H9 (cell line): ENCODE data around the gene NCOA6. TPM values are rescaled to one million over a fixed set of nuclear protein-coding genes. Genes with fewer than 3 reads are reported as not detected.
A peak's percentile ranks its signal among the peaks of the same experiment; 100 is the strongest.

Experiments
- DNase-seq: peaks from one replicate; pipeline ENCODE4 v3.0.0-alpha.2; 2017
- H2AFZ ChIP-seq: one replicate; pipeline ENCODE4 v1.6.1; 2013; ENCODE audit warnings: mild to moderate bottlenecking, low read length, control low read depth, moderate library complexity
- H2AK5ac ChIP-seq: 2 replicates; pipeline ENCODE4 v1.6.1; 2013; ENCODE audit warnings: low read length, control low read depth, mixed read lengths; ENCODE audit not compliant: insufficient read length
- H2BK120ac ChIP-seq: one replicate; pipeline ENCODE4 v1.6.1; 2013; ENCODE audit warnings: low read depth, mild to moderate bottlenecking, low read length, control low read depth, inconsistent platforms; ENCODE audit not compliant: poor library complexity, severe bottlenecking
- H2BK12ac ChIP-seq: 2 replicates; pipeline ENCODE4 v1.6.1; 2013; ENCODE audit warnings: low read length, control low read depth, mixed read lengths, low read depth; ENCODE audit not compliant: insufficient read length
- H2BK15ac ChIP-seq: 2 replicates; pipeline ENCODE4 v1.6.1; 2013; ENCODE audit warnings: low read depth, low read length, control low read depth
- H2BK20ac ChIP-seq: one replicate; pipeline ENCODE4 v1.6.1; 2013; ENCODE audit warnings: low read depth, mild to moderate bottlenecking, low read length, control low read depth, inconsistent platforms; ENCODE audit not compliant: poor library complexity, severe bottlenecking
- H2BK5ac ChIP-seq: 2 replicates; pipeline ENCODE4 v1.6.1; 2013; ENCODE audit warnings: low read length, control low read depth, mixed read lengths; ENCODE audit not compliant: insufficient read length
- H3K14ac ChIP-seq: 2 replicates; pipeline ENCODE4 v1.6.1; 2013; ENCODE audit warnings: low read length, control low read depth; ENCODE audit not compliant: insufficient read depth
- H3K18ac ChIP-seq: 2 replicates; pipeline ENCODE4 v1.6.1; 2013; ENCODE audit warnings: low read depth, mild to moderate bottlenecking, mixed read lengths, low read length, control low read depth; ENCODE audit not compliant: insufficient read length
- H3K23ac ChIP-seq: 2 replicates; pipeline ENCODE4 v1.6.1; 2013; ENCODE audit warnings: low read length, control low read depth, mixed read lengths, low read depth; ENCODE audit not compliant: insufficient read length
- H3K23me2 ChIP-seq: 2 replicates; pipeline ENCODE4 v1.6.1; 2013; ENCODE audit warnings: low read depth, mild to moderate bottlenecking, mixed read lengths, low read length, control low read depth; ENCODE audit not compliant: insufficient read length, poor library complexity, severe bottlenecking
- H3K27ac ChIP-seq: 2 replicates; pipeline ENCODE4 v1.5.1; 2013; ENCODE audit warnings: low read length, control low read depth, mixed read lengths, low read depth; ENCODE audit not compliant: insufficient read length
- H3K27me3 ChIP-seq: 2 replicates; pipeline ENCODE4 v1.6.1; 2013; ENCODE audit warnings: low read length, control low read depth, inconsistent platforms; ENCODE audit not compliant: insufficient read depth
- H3K4ac ChIP-seq: 2 replicates; pipeline ENCODE4 v1.6.1; 2013; ENCODE audit warnings: low read depth, mild to moderate bottlenecking, control low read depth, inconsistent platforms, low read length, moderate library complexity
- H3K4me1 ChIP-seq: 2 replicates; pipeline ENCODE4 v1.6.1; 2013; ENCODE audit warnings: low read length, control low read depth, inconsistent platforms; ENCODE audit not compliant: insufficient read depth
- H3K4me2 ChIP-seq: 2 replicates; pipeline ENCODE4 v1.6.1; 2013; ENCODE audit warnings: low read length, control low read depth, mixed read lengths; ENCODE audit not compliant: insufficient read length, insufficient read depth
- H3K56ac ChIP-seq: 2 replicates; pipeline ENCODE4 v1.6.1; 2013; ENCODE audit warnings: low read depth, mild to moderate bottlenecking, mixed read lengths, low read length, control low read depth; ENCODE audit not compliant: insufficient read length
- H3K79me1 ChIP-seq: 2 replicates; pipeline ENCODE4 v1.6.1; 2013; ENCODE audit warnings: low read depth, mild to moderate bottlenecking, moderate library complexity, low read length, control low read depth, inconsistent platforms; ENCODE audit not compliant: insufficient read depth, poor library complexity, severe bottlenecking
- H3K79me2 ChIP-seq: 2 replicates; pipeline ENCODE4 v1.6.1; 2013; ENCODE audit warnings: low read length, control low read depth, inconsistent platforms; ENCODE audit not compliant: insufficient read depth
- H3K9ac ChIP-seq: 2 replicates; pipeline ENCODE4 v1.6.1; 2013; ENCODE audit warnings: low read length, control low read depth, mixed read lengths; ENCODE audit not compliant: insufficient read length; ENCODE audit errors: extremely low read depth
- H3K9me3 ChIP-seq: one replicate; pipeline ENCODE4 v1.6.1; 2013; ENCODE audit warnings: low read depth, low read length, inconsistent platforms; ENCODE audit not compliant: control insufficient read depth
- H3T11ph ChIP-seq: one replicate; pipeline ENCODE4 v1.6.1; 2013; ENCODE audit warnings: mild to moderate bottlenecking, low read length, control low read depth, inconsistent platforms
- H4K20me1 ChIP-seq: one replicate; pipeline ENCODE4 v1.6.1; 2013; ENCODE audit not compliant: control insufficient read depth, insufficient read length, insufficient read depth
- H4K5ac ChIP-seq: 2 replicates; pipeline ENCODE4 v1.6.1; 2013; ENCODE audit warnings: low read depth, mild to moderate bottlenecking, mixed read lengths, low read length, control low read depth; ENCODE audit not compliant: insufficient read length
- H4K8ac ChIP-seq: replicated peaks from 2 replicates; pipeline ENCODE4 v1.6.1; 2013; ENCODE audit warnings: low read length, control low read depth, mixed read lengths, low read depth; ENCODE audit not compliant: insufficient read length
- H4K91ac ChIP-seq: 2 replicates; pipeline ENCODE4 v1.6.1; 2013; ENCODE audit warnings: low read depth, mild to moderate bottlenecking, moderate library complexity, mixed read lengths, low read length, control low read depth; ENCODE audit not compliant: insufficient read length
- H3K27ac Mint-ChIP-seq, 3 experiments: 2 replicates in 2 of 3; 3 replicates in 1 of 3; pipeline ENCODE4 v1.8.0; 2020 to 2021; ENCODE audit warnings: mixed read lengths in 3 of 3, mild to moderate bottlenecking in 1 of 3, moderate library complexity in 1 of 3
- H3K27me3 Mint-ChIP-seq: 2 replicates; pipeline ENCODE4 v1.8.0; 2021; ENCODE audit warnings: low read depth, mild to moderate bottlenecking, moderate library complexity, mixed read lengths
- H3K36me3 Mint-ChIP-seq, 3 experiments: 2 replicates in 2 of 3; 3 replicates in 1 of 3; pipeline ENCODE4 v1.8.0; 2020 to 2021; ENCODE audit warnings: low read depth in 3 of 3, mixed read lengths in 3 of 3; ENCODE audit not compliant: insufficient read depth in 1 of 3
- H3K4me1 Mint-ChIP-seq, 2 experiments: 2 replicates each; pipeline ENCODE4 v1.8.0; 2020; ENCODE audit warnings: mixed read lengths in 2 of 2
- H3K4me3 Mint-ChIP-seq, 2 experiments: 2 replicates in 1 of 2; 3 replicates in 1 of 2; pipeline ENCODE4 v1.8.0; 2020 to 2021; ENCODE audit warnings: mild to moderate bottlenecking in 2 of 2, mixed read lengths in 2 of 2, moderate library complexity in 1 of 2
- H3K9me3 Mint-ChIP-seq, 2 experiments: 2 replicates in 1 of 2; 3 replicates in 1 of 2; pipeline ENCODE4 v1.8.0; 2020; ENCODE audit warnings: mild to moderate bottlenecking in 2 of 2, mixed read lengths in 2 of 2, moderate library complexity in 1 of 2
- CTCF ChIP-seq: fragments of 200-600 bp; sonication (generic); conservative IDR thresholded peaks from 3 replicates; pipeline ENCODE4 v1.8.0; 2021; ENCODE audit warnings: antibody characterized with exemption, mild to moderate bottlenecking
- WGBS: extraction: QIAGEN DNeasy Blood & Tissue Kit; methylation state at CpG from one replicate; pipeline ENCODE4 v1.1.7; 2013; ENCODE audit warnings: missing lambda C conversion rate, low lambda C conversion rate, mixed read lengths; ENCODE audit not compliant: insufficient read length; ENCODE audit errors: extremely low coverage; 5-methylcytosine and 5-hydroxymethylcytosine counted together
- total RNA-seq: library from RNA; stranded (reverse); gene quantifications from 2 replicates; pipeline ENCODE4 v1.2.1, GENCODE V29; 2021

Gene NCOA6
- total RNA-seq, 1 experiment from 2014 or later, result 23.9 TPM

GRCh38 chr20:34871320-34871926 lies 46.0 kb upstream of the NCOA6 start:
- peak overlapping the region; percentile 92 to 95 for H3K4me3 Mint-ChIP-seq
- Histone ChIP-seq H4K91ac (no peak overlapping the region), H2BK15ac (no peak overlapping the region), H3K56ac (no peak overlapping the region), H4K8ac (no peak overlapping the region), H2BK20ac (no peak overlapping the region), H3K79me1 (no peaks in the 10 kb centered on the region), H2BK120ac (no peak overlapping the region), H3K23me2 (peaks cover 12% of the 10 kb centered on the region), H3K14ac (no peak overlapping the region), H2BK5ac (no peak overlapping the region), H2BK12ac (no peak overlapping the region), H3K9me3 (no peaks in the 10 kb centered on the region), H3K4ac (no peak overlapping the region), H3K18ac (no peak overlapping the region), H3K4me2 (peak overlapping the region; percentile 93), H2AK5ac (no peak overlapping the region), H4K20me1 (no peaks in the 10 kb centered on the region), H3T11ph (no peak overlapping the region), H3K4me1 (peaks cover 6% of the 10 kb centered on the region; the same call in 1 of the 2 replicates), H2AFZ (no peak overlapping the region), H3K9ac (peak overlapping the region; percentile 4), H4K5ac (no peak overlapping the region), H3K23ac (no peak overlapping the region), H3K79me2 (no peaks in the 10 kb centered on the region), H3K27ac (no peak overlapping the region), H3K27me3 (no peaks in the 10 kb centered on the region; the same call in 1 of the 2 replicates)
- peaks cover 25% of the 10 kb centered on the region for H3K27me3 Mint-ChIP-seq
- DNase-seq, result no peak
- H3K4me1 Mint-ChIP-seq, result peaks cover 33 to 35% of the 10 kb centered on the region in 2 experiments
- no CpG with 5 or more reads among the region's 7 CpGs for WGBS
- no peak for TF ChIP-seq CTCF
- H3K9me3 Mint-ChIP-seq, result no peaks in the 10 kb centered on the region
- H3K27ac Mint-ChIP-seq, result peak overlapping the region in 1 of 3 experiments; percentile 1; a peak in 1 of 7 replicates
- H3K36me3 Mint-ChIP-seq, result peaks cover 0 to 9% (median 0%) of the 10 kb centered on the region in 3 experiments; a peak in 4 of 7 replicates
